WERI-Rb-1 (cell line): ENCODE measurements around the gene NOXO1.

Experiments used
- DNase-seq: peaks from one replicate; pipeline ENCODE4 v3.0.0-alpha.2; 2020
- H3K27ac ChIP-seq: fragments of 250-450 bp; sonication (Bioruptor Pico); 2 replicates; pipeline ENCODE4 v1.5.1; 2020; ENCODE audit warnings: mild to moderate bottlenecking, moderate library complexity
- H3K27me3 ChIP-seq: fragments of 250-450 bp; sonication (Bioruptor Pico); 2 replicates; pipeline ENCODE4 v1.5.1; 2021; ENCODE audit warnings: mild to moderate bottlenecking, low read depth, moderate library complexity; ENCODE audit not compliant: insufficient read depth, severe bottlenecking
- H3K36me3 ChIP-seq: fragments of 250-450 bp; sonication (Bioruptor Pico); 2 replicates; pipeline ENCODE4 v1.5.1; 2020; ENCODE audit warnings: mild to moderate bottlenecking, moderate library complexity
- H3K4me3 ChIP-seq: 2 replicates; pipeline ENCODE4 v1.5.1; 2011; ENCODE audit warnings: low read depth, mild to moderate bottlenecking, control low read depth, low read length
- H3K9me3 ChIP-seq: fragments of 250-450 bp; sonication (Bioruptor Pico); 2 replicates; pipeline ENCODE4 v1.5.1; 2021; ENCODE audit warnings: mild to moderate bottlenecking, moderate library complexity; ENCODE audit not compliant: severe bottlenecking
- TF ChIP-seq, protein P1 (sequence below): IDR thresholded peaks from 2 replicates; pipeline ENCODE4 v1.5.1; 2011; ENCODE audit warnings: low read depth, mild to moderate bottlenecking, control low read depth, inconsistent platforms, low read length

NOXO1 gene

DNA sequence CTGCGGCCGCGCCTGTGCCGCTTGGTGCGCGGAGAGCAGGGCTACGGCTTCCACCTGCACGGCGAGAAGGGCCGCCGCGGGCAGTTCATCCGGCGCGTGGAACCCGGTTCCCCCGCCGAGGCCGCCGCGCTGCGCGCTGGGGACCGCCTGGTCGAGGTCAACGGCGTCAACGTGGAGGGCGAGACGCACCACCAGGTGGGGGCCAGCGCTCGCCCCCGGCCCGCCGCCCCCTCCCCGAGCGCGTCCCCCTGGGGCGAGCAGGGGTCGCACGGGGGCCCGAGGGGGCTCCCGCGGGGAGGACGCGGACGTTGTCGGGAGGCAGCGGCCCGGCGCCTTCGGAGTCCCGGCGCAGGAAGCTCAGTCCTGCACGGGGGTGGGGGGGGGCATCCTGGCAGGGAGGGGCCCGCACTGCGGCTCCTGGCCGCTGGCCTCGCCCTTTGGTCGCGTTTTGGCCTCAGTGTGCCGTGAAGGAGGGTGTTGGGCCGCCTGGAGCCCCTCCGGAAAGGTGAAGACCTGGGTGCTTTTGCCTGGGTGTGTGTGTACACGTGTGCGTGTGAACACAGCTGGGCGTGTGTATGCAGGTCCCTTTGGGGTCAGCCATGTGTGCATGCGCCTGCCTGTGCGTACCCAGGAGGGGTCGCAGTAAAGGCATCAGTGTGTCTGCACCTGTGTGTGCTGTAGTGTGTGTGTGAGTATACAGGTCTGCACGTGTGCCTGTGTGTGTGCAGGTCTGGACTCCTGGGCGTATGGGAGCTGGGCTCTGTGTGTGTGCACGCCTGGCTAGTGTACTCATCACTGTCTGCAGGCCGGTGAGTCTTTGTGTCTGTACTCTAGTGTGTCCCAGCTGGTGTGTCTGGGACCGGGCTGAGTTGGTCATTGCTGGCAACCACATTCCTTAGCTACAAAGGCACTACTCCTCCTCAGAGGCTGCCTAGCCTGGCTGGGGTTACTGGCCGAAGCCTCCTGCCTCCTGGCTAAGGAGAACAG is 46.0 kb upstream of the NOXO1 start:
- peak overlapping the region; percentile 41 for H3K4me3 ChIP-seq
- no peaks in the 10 kb centered on the region for H3K9me3 ChIP-seq
- peak; percentile 51 for DNase-seq

DNA sequence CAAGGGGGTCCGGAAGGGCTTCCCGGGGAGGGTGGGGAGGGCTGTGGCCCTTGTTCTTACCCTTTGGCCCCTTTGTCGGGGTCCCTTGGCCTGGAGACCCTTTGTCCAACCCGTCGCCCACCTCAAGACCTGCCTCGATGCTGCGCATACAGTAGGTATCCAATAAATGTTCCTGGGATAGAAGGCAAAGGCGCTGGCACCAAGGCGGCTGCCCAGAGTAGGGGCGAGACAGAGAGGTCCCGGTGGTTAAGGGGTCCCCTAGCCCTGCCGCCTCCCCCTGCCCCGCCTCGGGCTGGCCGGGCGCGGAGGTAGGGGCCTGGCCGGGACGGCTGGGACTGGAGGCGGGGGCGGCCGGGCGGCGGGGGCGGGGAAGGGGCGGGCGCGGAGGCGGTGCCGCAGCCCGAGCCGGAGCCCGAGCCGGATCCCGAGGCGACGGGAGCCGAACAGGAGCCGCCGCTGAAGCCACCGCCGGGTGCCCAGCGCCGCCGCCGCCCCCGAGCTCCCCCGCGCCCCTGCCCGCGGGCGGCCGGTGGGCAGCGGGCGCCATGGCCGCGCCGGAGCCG is 45.3 kb upstream of the NOXO1 start, which contains the start of gene NHERF2:
TSS of gene NHERF2 (plus strand) at position 442 of the 563 bp plus-strand sequence. CDS start at position 546, 104 bp downstream.
- H3K4me3 ChIP-seq = peak within 1 kb of the TSS; percentile 41
- no peaks in the 10 kb centered on the region for H3K9me3 ChIP-seq
- DNase-seq = peak; percentile 38
- H3K27ac ChIP-seq = no peak within 1 kb of the TSS
- no peaks in the 10 kb centered on the region for H3K27me3 ChIP-seq
- TF ChIP-seq, protein P1, sequence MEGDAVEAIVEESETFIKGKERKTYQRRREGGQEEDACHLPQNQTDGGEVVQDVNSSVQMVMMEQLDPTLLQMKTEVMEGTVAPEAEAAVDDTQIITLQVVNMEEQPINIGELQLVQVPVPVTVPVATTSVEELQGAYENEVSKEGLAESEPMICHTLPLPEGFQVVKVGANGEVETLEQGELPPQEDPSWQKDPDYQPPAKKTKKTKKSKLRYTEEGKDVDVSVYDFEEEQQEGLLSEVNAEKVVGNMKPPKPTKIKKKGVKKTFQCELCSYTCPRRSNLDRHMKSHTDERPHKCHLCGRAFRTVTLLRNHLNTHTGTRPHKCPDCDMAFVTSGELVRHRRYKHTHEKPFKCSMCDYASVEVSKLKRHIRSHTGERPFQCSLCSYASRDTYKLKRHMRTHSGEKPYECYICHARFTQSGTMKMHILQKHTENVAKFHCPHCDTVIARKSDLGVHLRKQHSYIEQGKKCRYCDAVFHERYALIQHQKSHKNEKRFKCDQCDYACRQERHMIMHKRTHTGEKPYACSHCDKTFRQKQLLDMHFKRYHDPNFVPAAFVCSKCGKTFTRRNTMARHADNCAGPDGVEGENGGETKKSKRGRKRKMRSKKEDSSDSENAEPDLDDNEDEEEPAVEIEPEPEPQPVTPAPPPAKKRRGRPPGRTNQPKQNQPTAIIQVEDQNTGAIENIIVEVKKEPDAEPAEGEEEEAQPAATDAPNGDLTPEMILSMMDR = no peak
- H3K36me3 ChIP-seq = peaks cover 10% of the 10 kb centered on the region

More for the DNA sequence above, 46.0 kb upstream of the NOXO1 start:
- Histone ChIP-seq H3K27ac (no peak overlapping the region), H3K27me3 (no peaks in the 10 kb centered on the region), H3K36me3 (peaks cover 14% of the 10 kb centered on the region)
- TF ChIP-seq, protein P1 = peak; percentile 48

DNA sequence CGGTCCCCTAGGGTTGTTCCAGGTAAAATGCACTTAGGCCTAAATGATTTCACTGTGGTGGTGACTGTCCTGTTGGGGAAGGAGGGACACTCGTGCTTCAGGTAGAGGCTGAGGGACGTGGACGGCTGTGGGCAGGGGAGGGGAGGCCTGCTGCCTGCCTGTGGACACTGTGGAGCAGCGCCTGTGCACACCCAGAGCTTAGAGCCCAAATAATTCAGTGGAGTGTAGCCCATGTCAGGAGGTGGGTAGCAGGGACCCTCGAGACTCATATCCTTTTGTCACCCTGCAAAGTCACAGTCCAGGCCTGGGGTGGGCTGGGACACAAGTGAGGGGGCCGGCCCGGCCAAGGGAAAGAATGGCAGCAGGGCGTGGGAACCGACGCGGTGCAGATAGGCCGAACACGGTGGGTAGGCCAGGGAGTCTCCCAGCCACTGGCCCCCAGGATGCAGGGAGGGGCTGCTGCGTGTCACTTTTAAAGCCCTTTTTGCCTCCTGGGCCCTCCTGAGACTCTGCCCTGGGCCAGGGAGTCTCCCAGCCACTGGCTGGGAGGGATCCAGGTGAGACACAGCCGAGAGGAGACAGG is 44.7 kb upstream of the NOXO1 start:
- H3K27ac ChIP-seq = no peak overlapping the region
- H3K27me3 ChIP-seq = no peaks in the 10 kb centered on the region
- peaks cover 8% of the 10 kb centered on the region for H3K36me3 ChIP-seq
- no peak overlapping the region for H3K4me3 ChIP-seq
- TF ChIP-seq, protein P1 = no peak
- H3K9me3 ChIP-seq = no peaks in the 10 kb centered on the region
- no peak for DNase-seq

DNA sequence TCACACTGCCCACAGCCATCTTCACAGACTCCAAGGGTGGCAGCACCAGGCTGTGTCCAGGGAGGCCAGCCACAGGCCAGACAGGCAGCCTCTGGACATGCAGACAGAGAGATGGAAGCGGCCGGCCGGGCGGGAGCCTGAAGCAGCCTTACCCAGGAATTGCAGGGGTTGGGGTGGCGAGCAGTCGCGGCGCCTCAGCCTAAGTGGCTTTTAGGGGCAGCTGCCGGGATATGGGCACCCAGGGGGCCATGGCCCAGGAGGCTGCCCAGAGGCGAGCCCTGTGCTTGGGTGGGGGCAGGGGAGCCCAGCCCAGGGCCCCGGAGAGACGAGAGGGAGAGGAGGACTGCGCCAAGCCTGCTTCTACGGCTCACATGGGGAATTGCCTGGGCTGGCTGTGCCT is 44.0 kb upstream of the NOXO1 start:
- H3K36me3 ChIP-seq = peaks cover 6% of the 10 kb centered on the region
- no peak overlapping the region for H3K27ac ChIP-seq
- DNase-seq = no peak
- H3K9me3 ChIP-seq = no peaks in the 10 kb centered on the region
- TF ChIP-seq, protein P1 = no peak
- H3K4me3 ChIP-seq = no peak overlapping the region
- no peaks in the 10 kb centered on the region for H3K27me3 ChIP-seq

DNA sequence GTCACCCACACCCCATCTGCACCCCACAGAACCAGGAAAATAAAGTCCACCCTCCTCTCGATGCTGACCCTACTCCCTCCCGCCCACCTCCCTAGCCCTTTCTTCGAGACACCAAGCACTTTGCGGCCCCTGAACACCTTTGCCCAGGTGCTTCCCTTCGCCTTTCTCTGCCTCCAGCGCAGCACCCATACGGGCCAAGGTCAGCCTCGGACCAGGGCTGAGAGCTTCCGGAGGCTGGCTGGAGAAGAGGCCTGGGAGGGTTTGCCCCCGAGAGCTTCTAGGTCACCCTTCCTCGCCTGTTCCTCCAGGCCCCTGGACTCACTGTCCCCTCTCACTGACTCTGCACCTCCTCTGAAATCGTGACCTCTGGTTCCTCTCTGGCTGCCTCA is 42.8 kb upstream of the NOXO1 start:
- no peak for DNase-seq
- no peak overlapping the region for H3K4me3 ChIP-seq
- TF ChIP-seq, protein P1 = no peak
- H3K36me3 ChIP-seq = no peaks in the 10 kb centered on the region
- no peaks in the 10 kb centered on the region for H3K27me3 ChIP-seq
- no peak overlapping the region for H3K27ac ChIP-seq
- H3K9me3 ChIP-seq = no peaks in the 10 kb centered on the region
